ENCODE measurements around the gene CTDNEP1. TPM values are rescaled to one million over a fixed set of nuclear protein-coding genes. Genes with fewer than 3 reads are reported as not detected.

The CTDNEP1 gene
- total RNA-seq, 1 experiment from 2014 or later: 132 TPM

GRCh38 chr17:7281074-7281952, 29.8 kb upstream of the CTDNEP1 start, which contains the start of gene SLC2A4:
Gene SLC2A4 (plus strand): TSS chr17:7281718. CDS start chr17:7281935, 217 bp downstream.
- TF ChIP-seq CTCF (IDR thresholded peaks at IDR 0.05) (no peak), TCF7L2 (IDR thresholded peaks at IDR 0.05; ENCODE audit: low read depth, low read length) (peak; percentile 80; the same call in 1 of the 2 replicates), SIN3A (IDR thresholded peaks at IDR 0.05; ENCODE audit: borderline replicate concordance, insufficient read depth, low read depth, low read length) (0 out of 2 replicates have a peak, but pooled peaks have one; percentile 50), POLR2AphosphoS5 (IDR thresholded peaks at IDR 0.05; ENCODE audit: low read depth, low read length) (no peak)
- TF ChIP-seq, protein P1, sequence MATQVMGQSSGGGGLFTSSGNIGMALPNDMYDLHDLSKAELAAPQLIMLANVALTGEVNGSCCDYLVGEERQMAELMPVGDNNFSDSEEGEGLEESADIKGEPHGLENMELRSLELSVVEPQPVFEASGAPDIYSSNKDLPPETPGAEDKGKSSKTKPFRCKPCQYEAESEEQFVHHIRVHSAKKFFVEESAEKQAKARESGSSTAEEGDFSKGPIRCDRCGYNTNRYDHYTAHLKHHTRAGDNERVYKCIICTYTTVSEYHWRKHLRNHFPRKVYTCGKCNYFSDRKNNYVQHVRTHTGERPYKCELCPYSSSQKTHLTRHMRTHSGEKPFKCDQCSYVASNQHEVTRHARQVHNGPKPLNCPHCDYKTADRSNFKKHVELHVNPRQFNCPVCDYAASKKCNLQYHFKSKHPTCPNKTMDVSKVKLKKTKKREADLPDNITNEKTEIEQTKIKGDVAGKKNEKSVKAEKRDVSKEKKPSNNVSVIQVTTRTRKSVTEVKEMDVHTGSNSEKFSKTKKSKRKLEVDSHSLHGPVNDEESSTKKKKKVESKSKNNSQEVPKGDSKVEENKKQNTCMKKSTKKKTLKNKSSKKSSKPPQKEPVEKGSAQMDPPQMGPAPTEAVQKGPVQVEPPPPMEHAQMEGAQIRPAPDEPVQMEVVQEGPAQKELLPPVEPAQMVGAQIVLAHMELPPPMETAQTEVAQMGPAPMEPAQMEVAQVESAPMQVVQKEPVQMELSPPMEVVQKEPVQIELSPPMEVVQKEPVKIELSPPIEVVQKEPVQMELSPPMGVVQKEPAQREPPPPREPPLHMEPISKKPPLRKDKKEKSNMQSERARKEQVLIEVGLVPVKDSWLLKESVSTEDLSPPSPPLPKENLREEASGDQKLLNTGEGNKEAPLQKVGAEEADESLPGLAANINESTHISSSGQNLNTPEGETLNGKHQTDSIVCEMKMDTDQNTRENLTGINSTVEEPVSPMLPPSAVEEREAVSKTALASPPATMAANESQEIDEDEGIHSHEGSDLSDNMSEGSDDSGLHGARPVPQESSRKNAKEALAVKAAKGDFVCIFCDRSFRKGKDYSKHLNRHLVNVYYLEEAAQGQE (IDR thresholded peaks at IDR 0.05; ENCODE audit: insufficient read depth in 1 of 2, low read depth in 2 of 2, low read length in 1 of 2): no peak
- DNase-seq (ENCODE audit: low read depth, low spot score): peak; percentile 89
- H3K4me3 ChIP-seq (ENCODE audit: low read depth in 2 of 2, low read length in 2 of 2): peak within 1 kb of the TSS; percentile 46 to 64
- POLR2A ChIA-PET: interaction anchor here (1.0 kb wide), 1 partner anchor 32 kb away, joined by 3 read pairs; no protein-coding TSS in a partner anchor
- no TSS peak for BruUV-seq (replicated peaks)
- peak; percentile 79 for ATAC-seq
- CTCF ChIA-PET: interaction anchor here (0.7 to 1.8 kb wide), 3 partner anchors 15 to 90 kb away, joined by 4 to 13 read pairs (median 11); no protein-coding TSS in a partner anchor
- no peaks in the 10 kb centered on the region for H3K36me3 ChIP-seq (ENCODE audit: control insufficient read depth, insufficient read depth, low read length)
- no peaks in the 10 kb centered on the region for H3K27me3 ChIP-seq (ENCODE audit: control insufficient read depth, insufficient read depth, low read length)
- H3K9me3 ChIP-seq (ENCODE audit: control insufficient read depth, insufficient read depth, low read depth, low read length): no peaks in the 10 kb centered on the region
- no peaks in the 10 kb centered on the region for H3K4me1 ChIP-seq (ENCODE audit: control insufficient read depth, insufficient read depth, low read length)
- intact Hi-C loops (cut with micrococcal nuclease; ENCODE audit: unreplicated experiment): loop anchor here (2.0 kb wide), 1 partner anchor 15 kb away; no protein-coding TSS in a partner anchor
- in situ Hi-C loops (cut with HindIII; ENCODE audit: low pct_unique_long_range_greater_than_20kb, low sequenced_read_pairs): no loop called here
- peak within 1 kb of the TSS; percentile 63; the same call in 1 of the 2 replicates for H3K27ac ChIP-seq (ENCODE audit: low read length)

GRCh38 chr17:7280519-7281073, 29.1 kb upstream of the CTDNEP1 start:
- Histone ChIP-seq H3K36me3 (ENCODE audit: control insufficient read depth, insufficient read depth, low read length) (no peaks in the 10 kb centered on the region), H3K4me3 (ENCODE audit: low read depth in 2 of 2, low read length in 2 of 2) (peak overlapping the region; percentile 46 to 64), H3K27me3 (ENCODE audit: control insufficient read depth, insufficient read depth, low read length) (no peaks in the 10 kb centered on the region), H3K9me3 (ENCODE audit: control insufficient read depth, insufficient read depth, low read depth, low read length) (no peaks in the 10 kb centered on the region), H3K4me1 (ENCODE audit: control insufficient read depth, insufficient read depth, low read length) (no peaks in the 10 kb centered on the region), H3K27ac (ENCODE audit: low read length) (peak overlapping the region; percentile 63; the same call in 1 of the 2 replicates)
- in situ Hi-C loops (cut with HindIII; ENCODE audit: low pct_unique_long_range_greater_than_20kb, low sequenced_read_pairs): no loop called here
- ATAC-seq (peak; percentile 87), DNase-seq (ENCODE audit: low read depth, low spot score) (peak; percentile 80)
- POLR2A ChIA-PET: interaction anchor here (1.0 kb wide), 1 partner anchor 33 kb away, joined by 3 read pairs; no protein-coding TSS in a partner anchor
- no TSS peak for BruUV-seq (replicated peaks)
- intact Hi-C loops (cut with micrococcal nuclease; ENCODE audit: unreplicated experiment): loop anchor here (2.0 kb wide), 1 partner anchor 16 kb away; no protein-coding TSS in a partner anchor
- TF ChIP-seq, protein P1 (IDR thresholded peaks at IDR 0.05; ENCODE audit: insufficient read depth in 1 of 2, low read depth in 2 of 2, low read length in 1 of 2): no peak
- peak; percentile 94 for TF ChIP-seq CTCF (IDR thresholded peaks at IDR 0.05)
- TF ChIP-seq TCF7L2 (IDR thresholded peaks at IDR 0.05; ENCODE audit: low read depth, low read length): no peak
- TF ChIP-seq SIN3A (IDR thresholded peaks at IDR 0.05; ENCODE audit: borderline replicate concordance, insufficient read depth, low read depth, low read length): no peak
- no peak for TF ChIP-seq POLR2AphosphoS5 (IDR thresholded peaks at IDR 0.05; ENCODE audit: low read depth, low read length)
- CTCF ChIA-PET: interaction anchor here (1.0 to 1.8 kb wide), 2 partner anchors 16 to 33 kb away, joined by 4 to 13 read pairs; no protein-coding TSS in a partner anchor
